Measurements from ENCODE around the gene SKAP1.

DNA sequence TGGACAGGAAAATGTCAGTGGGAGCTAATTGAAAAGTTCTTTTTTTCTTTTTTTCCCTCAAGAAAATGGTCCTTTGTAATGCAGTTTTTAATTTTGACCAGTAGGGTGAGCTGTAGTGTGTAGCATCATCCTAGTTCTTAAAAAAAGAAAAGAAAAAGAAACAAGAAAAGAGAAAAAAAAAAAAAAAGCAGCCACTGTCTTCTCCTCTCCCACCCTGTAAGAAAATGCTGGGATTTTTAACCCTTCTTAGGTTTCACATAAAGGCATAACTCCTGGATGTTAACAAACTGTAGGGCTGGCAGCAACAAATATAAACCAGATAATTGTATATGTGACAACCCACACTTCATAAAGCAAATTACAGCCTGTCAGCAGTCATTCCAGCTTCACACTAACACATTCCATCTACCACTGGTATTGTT lies 78.1 kb downstream of the SKAP1 start:
- no peak for TF ChIP-seq EP300 (IDR thresholded peaks at IDR 0.05)
- TF ChIP-seq, protein P1, sequence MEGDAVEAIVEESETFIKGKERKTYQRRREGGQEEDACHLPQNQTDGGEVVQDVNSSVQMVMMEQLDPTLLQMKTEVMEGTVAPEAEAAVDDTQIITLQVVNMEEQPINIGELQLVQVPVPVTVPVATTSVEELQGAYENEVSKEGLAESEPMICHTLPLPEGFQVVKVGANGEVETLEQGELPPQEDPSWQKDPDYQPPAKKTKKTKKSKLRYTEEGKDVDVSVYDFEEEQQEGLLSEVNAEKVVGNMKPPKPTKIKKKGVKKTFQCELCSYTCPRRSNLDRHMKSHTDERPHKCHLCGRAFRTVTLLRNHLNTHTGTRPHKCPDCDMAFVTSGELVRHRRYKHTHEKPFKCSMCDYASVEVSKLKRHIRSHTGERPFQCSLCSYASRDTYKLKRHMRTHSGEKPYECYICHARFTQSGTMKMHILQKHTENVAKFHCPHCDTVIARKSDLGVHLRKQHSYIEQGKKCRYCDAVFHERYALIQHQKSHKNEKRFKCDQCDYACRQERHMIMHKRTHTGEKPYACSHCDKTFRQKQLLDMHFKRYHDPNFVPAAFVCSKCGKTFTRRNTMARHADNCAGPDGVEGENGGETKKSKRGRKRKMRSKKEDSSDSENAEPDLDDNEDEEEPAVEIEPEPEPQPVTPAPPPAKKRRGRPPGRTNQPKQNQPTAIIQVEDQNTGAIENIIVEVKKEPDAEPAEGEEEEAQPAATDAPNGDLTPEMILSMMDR (IDR thresholded peaks at IDR 0.05), result no peak

All from ovary (tissue), 3 donors.